Measurements from ENCODE around the gene GDF10.

DNA sequence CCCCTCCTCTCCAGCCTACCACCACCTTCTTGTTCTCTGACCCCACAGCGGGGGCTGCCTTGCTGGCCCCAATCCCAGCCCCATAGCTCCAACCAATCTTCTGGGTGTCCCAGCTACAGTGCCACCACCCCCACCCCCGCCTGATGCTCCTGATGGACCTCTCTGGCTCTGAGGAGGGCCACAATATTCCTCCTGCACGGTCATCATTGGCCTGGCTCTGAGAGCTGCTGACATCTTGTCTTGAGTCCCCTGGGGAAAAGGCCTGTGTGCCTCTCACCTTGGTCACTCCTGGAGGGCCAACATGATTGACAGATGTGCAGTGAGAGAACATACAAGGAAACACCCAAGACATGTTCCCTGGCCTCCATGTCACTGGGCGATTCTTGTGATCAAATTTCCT is 29.9 kb downstream of the GDF10 start:
- TF ChIP-seq, protein P1, sequence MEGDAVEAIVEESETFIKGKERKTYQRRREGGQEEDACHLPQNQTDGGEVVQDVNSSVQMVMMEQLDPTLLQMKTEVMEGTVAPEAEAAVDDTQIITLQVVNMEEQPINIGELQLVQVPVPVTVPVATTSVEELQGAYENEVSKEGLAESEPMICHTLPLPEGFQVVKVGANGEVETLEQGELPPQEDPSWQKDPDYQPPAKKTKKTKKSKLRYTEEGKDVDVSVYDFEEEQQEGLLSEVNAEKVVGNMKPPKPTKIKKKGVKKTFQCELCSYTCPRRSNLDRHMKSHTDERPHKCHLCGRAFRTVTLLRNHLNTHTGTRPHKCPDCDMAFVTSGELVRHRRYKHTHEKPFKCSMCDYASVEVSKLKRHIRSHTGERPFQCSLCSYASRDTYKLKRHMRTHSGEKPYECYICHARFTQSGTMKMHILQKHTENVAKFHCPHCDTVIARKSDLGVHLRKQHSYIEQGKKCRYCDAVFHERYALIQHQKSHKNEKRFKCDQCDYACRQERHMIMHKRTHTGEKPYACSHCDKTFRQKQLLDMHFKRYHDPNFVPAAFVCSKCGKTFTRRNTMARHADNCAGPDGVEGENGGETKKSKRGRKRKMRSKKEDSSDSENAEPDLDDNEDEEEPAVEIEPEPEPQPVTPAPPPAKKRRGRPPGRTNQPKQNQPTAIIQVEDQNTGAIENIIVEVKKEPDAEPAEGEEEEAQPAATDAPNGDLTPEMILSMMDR (IDR thresholded peaks at IDR 0.05; ENCODE audit: low read depth, low read length) = no peak
- no peak for TF ChIP-seq EZH2phosphoT487 (IDR thresholded peaks at IDR 0.05; ENCODE audit: low read depth)

Measured in OCI-LY3 (cell line).